GM19467 (cell line): ENCODE data around the gene RTBDN.
A peak's percentile ranks its signal among the peaks of the same experiment; 100 is the strongest.

Source experiments
- ATAC-seq: cut with Tn5 transposase; IDR thresholded peaks from one replicate; pipeline ENCODE4 v1.9.1; 2021; ENCODE audit warnings: mild to moderate bottlenecking, moderate library complexity; ENCODE audit not compliant: unreplicated experiment

RTBDN gene

DNA sequence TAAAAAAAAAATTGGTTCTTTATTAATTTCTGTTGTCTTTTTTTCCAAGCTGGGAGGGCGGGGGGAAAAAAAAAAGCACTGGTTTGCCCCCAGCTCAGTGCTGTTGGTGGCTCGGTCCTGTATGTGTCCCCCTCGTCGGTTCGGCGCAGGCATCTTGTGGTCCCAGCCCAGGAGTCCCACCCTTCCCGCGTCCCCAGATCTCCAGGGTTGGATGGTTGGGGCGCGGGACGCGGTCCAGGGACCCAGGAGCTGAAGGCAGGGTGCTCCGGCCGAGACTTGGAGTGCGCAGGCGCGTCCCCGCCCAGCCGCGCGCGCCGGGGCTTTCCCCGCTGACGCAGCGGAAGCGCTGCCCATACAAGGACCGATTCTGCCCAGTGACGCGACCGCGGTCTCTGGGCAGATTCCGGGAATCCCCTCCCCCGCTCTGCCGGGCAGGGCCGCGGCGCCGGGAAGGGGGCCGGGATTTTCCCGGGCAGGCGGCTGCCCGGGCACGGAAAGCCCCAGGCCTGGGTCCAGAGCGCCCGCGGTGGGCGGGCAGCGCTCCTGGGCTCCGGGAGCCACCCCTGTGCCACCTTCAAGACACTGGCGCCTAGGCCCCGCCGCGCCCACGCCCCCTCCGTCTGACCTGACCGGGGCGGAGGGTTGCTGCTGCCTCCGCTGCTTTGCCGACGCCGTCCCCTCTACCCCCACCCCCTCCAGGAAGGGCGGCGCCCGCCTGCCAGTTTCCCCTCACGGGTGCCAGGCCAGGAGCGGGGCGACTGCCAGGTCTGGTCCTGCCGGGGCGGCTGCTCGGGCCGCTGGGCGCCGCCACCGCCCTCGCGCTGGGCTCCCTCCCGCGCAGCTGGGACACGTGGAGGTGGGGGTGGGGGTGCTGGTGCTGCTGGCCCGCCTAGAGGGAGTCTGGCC, 40.8 kb downstream of the RTBDN start:
- peak; percentile 30 for ATAC-seq

- no peak for ATAC-seq
Measured at GRCh38 chr19:12792853-12793289, 41.5 kb downstream of the RTBDN start.

- no peak for ATAC-seq
Measured at GRCh38 chr19:12792051-12792852, 42.1 kb downstream of the RTBDN start.

DNA sequence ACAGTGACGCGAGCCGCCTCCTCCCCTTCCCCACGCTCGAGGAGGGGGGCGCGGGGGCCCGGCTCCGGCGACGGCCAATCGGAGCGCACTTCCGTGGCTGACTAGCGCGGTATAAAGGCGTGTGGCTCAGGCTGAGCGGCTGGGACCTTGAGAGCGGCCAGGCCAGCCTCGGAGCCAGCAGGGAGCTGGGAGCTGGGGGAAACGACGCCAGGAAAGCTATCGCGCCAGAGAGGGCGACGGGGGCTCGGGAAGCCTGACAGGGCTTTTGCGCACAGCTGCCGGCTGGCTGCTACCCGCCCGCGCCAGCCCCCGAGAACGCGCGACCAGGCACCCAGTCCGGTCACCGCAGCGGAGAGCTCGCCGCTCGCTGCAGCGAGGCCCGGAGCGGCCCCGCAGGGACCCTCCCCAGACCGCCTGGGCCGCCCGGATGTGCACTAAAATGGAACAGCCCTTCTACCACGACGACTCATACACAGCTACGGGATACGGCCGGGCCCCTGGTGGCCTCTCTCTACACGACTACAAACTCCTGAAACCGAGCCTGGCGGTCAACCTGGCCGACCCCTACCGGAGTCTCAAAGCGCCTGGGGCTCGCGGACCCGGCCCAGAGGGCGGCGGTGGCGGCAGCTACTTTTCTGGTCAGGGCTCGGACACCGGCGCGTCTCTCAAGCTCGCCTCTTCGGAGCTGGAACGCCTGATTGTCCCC, 42.9 kb downstream of the RTBDN start, which contains the start of gene JUNB:
JUNB (plus strand) TSS at position 142 of the 706 bp plus-strand sequence; CDS start at position 428, 286 bp downstream.
- ATAC-seq, result peak; percentile 25

GRCh38 chr19:12790628-12791344, 43.6 kb downstream of the RTBDN start:
- no peak for ATAC-seq

DNA sequence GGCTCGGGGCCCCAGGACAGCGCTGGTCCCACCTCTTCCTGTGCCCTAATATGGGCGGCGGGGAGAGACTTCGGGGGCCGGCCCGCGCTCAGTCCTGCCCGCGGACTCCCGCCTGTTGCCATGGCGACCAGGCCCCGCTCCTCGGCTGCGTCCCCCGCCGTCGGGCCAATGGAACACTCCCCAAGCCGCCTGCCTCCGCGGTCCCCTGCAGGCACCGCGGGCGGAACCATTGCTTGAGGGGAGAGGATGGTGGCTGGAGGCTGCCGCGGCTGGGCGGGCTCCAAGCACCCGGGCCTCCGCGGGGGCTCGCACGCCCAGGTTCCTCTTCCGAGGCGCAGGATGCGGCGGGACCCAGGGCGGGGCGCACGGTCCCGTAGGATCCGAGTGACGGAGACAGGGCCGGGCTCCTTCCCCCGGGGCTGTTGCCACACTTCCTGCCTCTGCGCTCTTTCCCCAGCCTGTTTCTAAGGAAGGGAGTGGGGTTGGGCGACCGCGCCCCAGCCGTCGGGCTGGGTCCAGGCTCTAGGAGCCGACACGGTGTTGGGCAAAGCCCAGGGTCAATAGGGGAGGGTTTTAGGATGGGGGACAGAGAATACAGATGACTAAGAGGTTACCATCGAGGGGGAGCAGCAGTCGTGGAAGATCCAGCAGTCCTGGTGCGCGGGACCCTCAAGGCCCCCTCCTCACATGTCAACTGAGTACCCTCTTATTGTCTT, 44.3 kb downstream of the RTBDN start:
- ATAC-seq, result peak; percentile 39

DNA sequence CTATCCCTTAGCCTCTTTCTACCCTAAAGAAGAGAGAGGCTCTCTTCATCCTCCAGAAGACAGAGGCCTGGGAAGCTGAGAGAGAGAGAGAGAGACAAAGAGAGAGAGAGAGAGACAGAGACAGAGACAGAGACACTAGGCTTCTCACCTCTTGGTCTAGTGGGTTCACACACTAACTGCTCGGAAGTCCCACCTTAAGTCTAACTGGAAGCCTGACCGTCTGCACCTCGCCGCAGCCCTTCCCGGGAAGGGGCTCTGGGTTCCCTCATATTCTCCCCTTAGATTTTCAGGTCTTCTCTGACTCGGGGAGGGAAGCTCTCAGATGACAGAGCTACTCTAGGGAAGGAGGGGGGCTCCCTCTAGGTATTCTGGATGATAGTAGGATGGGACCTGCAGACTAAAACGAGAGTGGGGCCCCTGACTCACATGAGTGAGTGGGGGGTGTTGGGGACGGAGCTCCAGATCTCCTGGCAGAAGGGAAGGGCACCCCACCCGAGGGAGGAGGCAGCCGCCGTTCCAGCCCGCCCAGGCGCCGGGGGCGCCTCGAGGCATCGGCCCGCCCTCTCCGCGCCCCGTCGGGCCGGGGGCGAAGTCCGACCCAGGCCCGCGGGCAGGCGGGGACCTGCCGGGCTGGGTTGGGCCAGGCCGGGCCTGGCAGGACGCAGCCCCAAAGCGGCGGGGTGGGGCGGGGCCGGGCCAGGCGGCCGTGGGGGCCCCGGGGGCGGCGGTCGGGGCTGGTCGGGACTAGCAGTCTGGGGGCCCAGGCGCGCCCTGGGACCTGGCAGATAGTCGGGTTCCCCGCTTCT, 45.1 kb downstream of the RTBDN start:
- ATAC-seq, result no peak

GRCh38 chr19:12788682-12789097, 45.7 kb downstream of the RTBDN start:
- no peak for ATAC-seq

GRCh38 chr19:12788042-12788681, 46.2 kb downstream of the RTBDN start:
- no peak for ATAC-seq

DNA sequence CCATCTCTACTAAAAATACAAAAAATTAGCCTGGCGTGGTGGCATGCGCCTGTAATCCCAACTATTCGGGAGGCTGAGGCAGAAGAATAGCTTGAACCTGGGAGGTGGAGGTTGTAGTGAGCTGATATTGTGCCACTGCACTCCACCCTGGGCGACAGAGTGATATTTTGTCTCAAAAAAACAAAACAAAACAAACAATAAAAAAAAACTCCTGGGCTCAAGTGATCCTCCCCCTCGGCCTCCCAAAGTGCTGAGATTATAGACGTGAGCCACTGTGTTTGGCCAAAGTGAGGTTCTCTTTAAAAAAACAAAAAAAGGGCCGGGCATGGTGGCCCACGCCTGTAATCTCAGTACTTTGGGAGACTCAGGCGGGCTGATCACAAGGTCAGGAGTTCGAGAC, 46.9 kb downstream of the RTBDN start:
- no peak for ATAC-seq

- ATAC-seq, result no peak
Measured at GRCh38 chr19:12786952-12787351, 47.4 kb downstream of the RTBDN start.

- ATAC-seq, result no peak
Measured at GRCh38 chr19:12786141-12786870, 48.1 kb downstream of the RTBDN start.

DNA sequence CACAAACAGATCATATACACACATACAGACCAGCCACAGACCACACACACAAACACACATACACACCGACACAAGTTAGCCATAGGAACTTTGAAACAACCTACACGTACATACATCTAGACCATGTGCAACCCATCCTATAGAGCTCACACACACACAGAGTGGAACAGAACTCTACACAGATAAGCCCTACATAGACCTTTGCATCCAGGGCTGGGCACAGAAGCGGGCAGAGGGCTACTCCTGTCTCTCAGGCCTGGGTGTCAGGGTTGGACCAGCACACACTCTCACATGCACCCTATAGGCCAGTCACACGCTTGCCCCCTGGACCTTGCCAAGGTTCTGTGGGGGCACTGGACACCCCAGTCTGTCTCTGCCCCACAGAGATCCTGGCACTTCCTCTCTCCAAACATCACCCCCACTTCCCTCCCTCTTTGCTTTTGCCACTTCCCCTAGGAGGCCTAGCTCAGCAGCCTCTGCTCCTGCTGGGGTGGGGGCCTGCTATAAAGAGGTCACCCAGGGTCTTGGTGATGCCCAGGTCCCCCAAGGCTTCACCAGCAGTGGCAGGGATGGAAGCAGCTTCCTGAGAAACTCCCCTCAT, 48.8 kb downstream of the RTBDN start:
- no peak for ATAC-seq

- no peak for ATAC-seq
Measured at GRCh38 chr19:12784871-12785430, 49.4 kb downstream of the RTBDN start.

DNA sequence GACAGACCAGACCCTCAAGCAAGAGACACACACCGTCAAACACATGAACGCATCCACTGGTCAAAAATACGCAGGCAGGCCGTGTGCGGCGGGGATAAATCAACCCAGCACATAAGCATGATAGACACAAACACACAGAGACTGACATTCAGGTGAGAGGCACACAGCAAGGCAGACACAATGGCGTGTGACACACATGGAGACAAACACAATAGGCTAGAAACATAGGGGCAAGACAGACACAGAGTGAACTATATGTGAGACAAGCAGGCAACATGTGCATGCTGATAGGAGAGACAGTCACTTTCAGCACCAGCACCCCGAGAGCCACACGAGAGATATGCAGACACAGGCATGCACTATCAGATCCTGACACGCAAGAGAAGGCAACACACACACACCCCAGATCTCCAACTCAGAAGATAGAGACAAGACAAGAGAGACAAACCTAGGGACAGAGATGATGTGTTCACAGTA, 49.9 kb downstream of the RTBDN start:
- ATAC-seq, result no peak

DNA sequence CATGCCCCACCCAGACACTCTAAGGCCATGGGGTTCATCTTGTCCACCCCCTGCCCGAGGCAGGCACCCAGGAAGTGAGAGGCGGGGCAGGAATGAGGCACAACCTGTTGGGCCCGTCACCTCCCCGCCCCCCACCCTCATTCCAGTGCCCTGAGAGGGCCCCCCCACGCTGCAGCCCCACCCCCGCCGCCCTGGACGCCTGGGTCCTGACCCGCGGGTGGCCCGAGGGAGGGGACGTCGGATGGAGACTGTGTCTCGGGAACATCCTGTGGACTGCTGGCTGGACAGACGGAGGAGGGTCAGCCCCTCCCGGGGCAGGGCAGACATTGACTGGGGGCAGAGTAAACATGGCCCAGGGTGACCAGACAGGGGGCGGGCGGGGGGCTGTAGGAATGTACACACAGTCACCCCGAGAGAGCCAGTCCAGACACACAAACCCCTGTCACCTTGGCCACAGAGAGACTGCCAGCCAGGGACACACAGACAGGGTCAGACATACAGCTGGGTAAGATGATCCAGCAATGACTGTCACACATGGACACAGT, 50.5 kb downstream of the RTBDN start:
- no peak for ATAC-seq
